ENCODE data around the gene MYOZ3. TPM values are rescaled to one million over a fixed set of nuclear protein-coding genes. Genes with fewer than 3 reads are reported as not detected.
A peak's percentile ranks its signal among the peaks of the same experiment; 100 is the strongest.

MYOZ3 gene
- total and polyA plus RNA-seq, 10 of the 15 experiments (the other 5 are each of a cell fraction or from before 2014, with no cell fraction given) = 0.04 to 1.1 (median 0.10) TPM; not detected in 4

- TF ChIP-seq KDM1A (IDR thresholded peaks at IDR 0.05; ENCODE audit: borderline replicate concordance) = no peak
- peak; percentile 77 for TF ChIP-seq POLR2AphosphoS2 (IDR thresholded peaks at IDR 0.05; ENCODE audit: low read depth, low read length)
- no peak for TF ChIP-seq BMI1 (IDR thresholded peaks at IDR 0.05; ENCODE audit: borderline replicate concordance)
- TF ChIP-seq CBFB (IDR thresholded peaks at IDR 0.05; ENCODE audit: low read depth) = peak; percentile 58
- TF ChIP-seq, protein P1, sequence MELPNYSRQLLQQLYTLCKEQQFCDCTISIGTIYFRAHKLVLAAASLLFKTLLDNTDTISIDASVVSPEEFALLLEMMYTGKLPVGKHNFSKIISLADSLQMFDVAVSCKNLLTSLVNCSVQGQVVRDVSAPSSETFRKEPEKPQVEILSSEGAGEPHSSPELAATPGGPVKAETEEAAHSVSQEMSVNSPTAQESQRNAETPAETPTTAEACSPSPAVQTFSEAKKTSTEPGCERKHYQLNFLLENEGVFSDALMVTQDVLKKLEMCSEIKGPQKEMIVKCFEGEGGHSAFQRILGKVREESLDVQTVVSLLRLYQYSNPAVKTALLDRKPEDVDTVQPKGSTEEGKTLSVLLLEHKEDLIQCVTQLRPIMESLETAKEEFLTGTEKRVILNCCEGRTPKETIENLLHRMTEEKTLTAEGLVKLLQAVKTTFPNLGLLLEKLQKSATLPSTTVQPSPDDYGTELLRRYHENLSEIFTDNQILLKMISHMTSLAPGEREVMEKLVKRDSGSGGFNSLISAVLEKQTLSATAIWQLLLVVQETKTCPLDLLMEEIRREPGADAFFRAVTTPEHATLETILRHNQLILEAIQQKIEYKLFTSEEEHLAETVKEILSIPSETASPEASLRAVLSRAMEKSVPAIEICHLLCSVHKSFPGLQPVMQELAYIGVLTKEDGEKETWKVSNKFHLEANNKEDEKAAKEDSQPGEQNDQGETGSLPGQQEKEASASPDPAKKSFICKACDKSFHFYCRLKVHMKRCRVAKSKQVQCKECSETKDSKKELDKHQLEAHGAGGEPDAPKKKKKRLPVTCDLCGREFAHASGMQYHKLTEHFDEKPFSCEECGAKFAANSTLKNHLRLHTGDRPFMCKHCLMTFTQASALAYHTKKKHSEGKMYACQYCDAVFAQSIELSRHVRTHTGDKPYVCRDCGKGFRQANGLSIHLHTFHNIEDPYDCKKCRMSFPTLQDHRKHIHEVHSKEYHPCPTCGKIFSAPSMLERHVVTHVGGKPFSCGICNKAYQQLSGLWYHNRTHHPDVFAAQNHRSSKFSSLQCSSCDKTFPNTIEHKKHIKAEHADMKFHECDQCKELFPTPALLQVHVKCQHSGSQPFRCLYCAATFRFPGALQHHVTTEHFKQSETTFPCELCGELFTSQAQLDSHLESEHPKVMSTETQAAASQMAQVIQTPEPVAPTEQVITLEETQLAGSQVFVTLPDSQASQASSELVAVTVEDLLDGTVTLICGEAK (IDR thresholded peaks at IDR 0.05; ENCODE audit: borderline replicate concordance) = peak; percentile 74; the same call in 1 of the 2 replicates
- TF ChIP-seq, protein P2, sequence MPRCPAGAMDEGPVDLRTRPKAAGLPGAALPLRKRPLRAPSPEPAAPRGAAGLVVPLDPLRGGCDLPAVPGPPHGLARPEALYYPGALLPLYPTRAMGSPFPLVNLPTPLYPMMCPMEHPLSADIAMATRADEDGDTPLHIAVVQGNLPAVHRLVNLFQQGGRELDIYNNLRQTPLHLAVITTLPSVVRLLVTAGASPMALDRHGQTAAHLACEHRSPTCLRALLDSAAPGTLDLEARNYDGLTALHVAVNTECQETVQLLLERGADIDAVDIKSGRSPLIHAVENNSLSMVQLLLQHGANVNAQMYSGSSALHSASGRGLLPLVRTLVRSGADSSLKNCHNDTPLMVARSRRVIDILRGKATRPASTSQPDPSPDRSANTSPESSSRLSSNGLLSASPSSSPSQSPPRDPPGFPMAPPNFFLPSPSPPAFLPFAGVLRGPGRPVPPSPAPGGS (IDR thresholded peaks at IDR 0.05; ENCODE audit: borderline replicate concordance, insufficient read depth, low read depth, low read length, poor library complexity, severe bottlenecking) = no peak
- TF ChIP-seq SPI1 (IDR thresholded peaks at IDR 0.05; ENCODE audit: borderline replicate concordance, insufficient read depth, low read depth, low read length) = no peak
- TF ChIP-seq SRF (IDR thresholded peaks at IDR 0.05; ENCODE audit: low read depth in 2 of 2, low read length in 2 of 2) = peak in 1 of 2 experiments; percentile 83; a peak in 2 of 4 replicates
- TF ChIP-seq SP1 (IDR thresholded peaks at IDR 0.05; ENCODE audit: low read depth, low read length) = no peak
- no peak for TF ChIP-seq NRF1 (conservative IDR thresholded peaks at IDR 0.05; ENCODE audit: low read depth, low read length)
- peak; percentile 49 for TF ChIP-seq E2F8 (IDR thresholded peaks at IDR 0.05; ENCODE audit: low read depth, partially characterized antibody)
- no peak for TF ChIP-seq CEBPZ (IDR thresholded peaks at IDR 0.05; ENCODE audit: low read depth, low read length)
- TF ChIP-seq ZNF24 (IDR thresholded peaks at IDR 0.05) = no peak
- TF ChIP-seq BCL11A (IDR thresholded peaks at IDR 0.05; ENCODE audit: low read depth, low read length) = no peak
Observed at GRCh38 chr5:150700594-150701377, 39.7 kb downstream of the MYOZ3 start, which contains the start of gene RBM22 (continued).
